Mononuclear cell (primary cell): ENCODE results near the gene SNRPA. TPM values are rescaled to one million over a fixed set of nuclear protein-coding genes. Genes with fewer than 3 reads are reported as not detected.
"Not testable (repeated sequence)": the region's sequence is repeated elsewhere in the genome, so short reads cannot be mapped to it uniquely, and the experiment has no call there.

Experiments used
- H3K27me3 ChIP-seq: 2 replicates; pipeline ENCODE4 v1.6.0; 2011; ENCODE audit warnings: low read length, control low read depth; ENCODE audit not compliant: insufficient read depth
- H3K4me1 ChIP-seq: 2 replicates; pipeline ENCODE4 v1.5.1; 2011; ENCODE audit warnings: mild to moderate bottlenecking, low read length, control low read depth; ENCODE audit not compliant: insufficient read depth
- H3K4me3 ChIP-seq: 2 replicates; pipeline ENCODE4 v1.5.1; 2011; ENCODE audit warnings: mild to moderate bottlenecking, low read length, moderate library complexity
- H3K9me3 ChIP-seq: 2 replicates; pipeline ENCODE4 v1.5.1; 2011; ENCODE audit warnings: low read depth, mild to moderate bottlenecking, control low read depth, low read length
- total RNA-seq: library from RNA; depleted of rRNA; stranded (reverse); fragments of >200 nt; gene quantifications from one replicate; pipeline ENCODE4 v1.2.3, GENCODE V29; 2012

SNRPA gene
- total RNA-seq, 1 donor, result 26.2 TPM

DNA sequence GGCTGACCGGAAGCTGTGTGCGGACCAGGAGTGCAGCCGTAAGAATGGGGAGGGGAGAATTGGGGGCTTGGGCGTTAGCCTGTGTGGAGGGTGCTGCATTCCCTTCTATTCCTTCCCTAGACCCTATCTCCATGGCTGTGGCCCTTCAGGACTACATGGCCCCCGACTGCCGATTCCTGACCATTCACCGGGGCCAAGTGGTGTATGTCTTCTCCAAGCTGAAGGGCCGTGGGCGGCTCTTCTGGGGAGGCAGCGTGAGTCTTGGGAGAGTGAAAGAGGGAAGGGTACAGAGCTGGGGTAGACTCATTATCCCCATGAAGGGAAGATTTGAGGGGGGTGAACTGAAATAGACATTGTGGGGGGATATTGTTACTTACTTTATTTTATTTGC, 24.6 kb downstream of the SNRPA start:
- Histone ChIP-seq H3K4me3 (no peak overlapping the region), H3K27me3 (no peaks in the 10 kb centered on the region), H3K4me1 (peaks cover 30% of the 10 kb centered on the region), H3K9me3 (no peaks in the 10 kb centered on the region)

DNA sequence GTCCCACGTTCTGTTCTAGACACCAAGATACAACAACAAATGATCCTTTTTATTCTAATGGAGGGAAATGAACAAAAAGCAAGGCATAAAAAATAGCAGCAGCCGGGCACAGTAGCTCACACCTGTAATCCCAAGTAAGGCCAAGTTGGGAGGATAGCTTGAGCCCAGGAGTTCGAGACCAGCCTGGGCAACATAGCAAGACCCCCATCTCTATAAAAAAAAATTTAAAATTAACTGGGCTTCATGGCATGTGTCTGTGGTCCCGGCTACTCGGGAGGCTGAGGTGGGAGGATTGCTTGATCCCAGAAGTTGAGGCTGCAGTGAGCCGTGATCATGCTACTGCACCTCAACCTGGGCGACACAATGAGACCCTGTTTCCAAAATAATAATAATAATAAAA, 25.4 kb downstream of the SNRPA start:
- no peaks in the 10 kb centered on the region for H3K9me3 ChIP-seq
- H3K27me3 ChIP-seq, result no peaks in the 10 kb centered on the region
- H3K4me3 ChIP-seq, result no peak overlapping the region
- peaks cover 30% of the 10 kb centered on the region for H3K4me1 ChIP-seq

DNA sequence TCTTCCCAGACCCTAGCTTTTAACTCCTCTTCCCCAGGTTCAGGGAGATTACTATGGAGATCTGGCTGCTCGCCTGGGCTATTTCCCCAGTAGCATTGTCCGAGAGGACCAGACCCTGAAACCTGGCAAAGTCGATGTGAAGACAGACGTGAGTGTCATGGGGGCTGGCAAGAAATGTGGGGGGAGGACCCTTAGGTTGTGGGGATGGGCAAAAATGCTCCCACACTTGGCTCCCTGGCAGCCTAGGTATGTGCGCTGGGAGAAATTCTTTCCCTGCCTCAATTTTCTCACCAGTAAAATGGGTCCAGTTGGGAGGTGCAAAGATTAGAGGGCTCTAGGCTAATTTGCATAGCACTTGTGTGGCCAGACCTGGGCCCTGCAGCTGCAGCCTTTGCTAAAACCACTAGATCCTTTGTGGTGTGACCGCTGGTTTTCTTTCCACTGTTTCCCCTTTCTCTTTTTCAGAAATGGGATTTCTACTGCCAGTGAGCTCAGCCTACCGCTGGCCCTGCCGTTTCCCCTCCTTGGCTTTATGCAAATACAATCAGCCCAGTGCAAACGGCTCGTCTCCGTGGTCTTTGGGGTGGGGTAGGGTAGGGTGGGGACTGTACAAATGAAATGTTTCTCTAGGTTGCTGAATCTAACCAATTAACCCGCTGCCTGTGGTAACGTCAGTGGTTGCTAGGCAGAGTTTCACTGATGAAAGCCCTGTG, 26.1 kb downstream of the SNRPA start:
- peaks cover 30% of the 10 kb centered on the region for H3K4me1 ChIP-seq
- H3K9me3 ChIP-seq, result no peaks in the 10 kb centered on the region
- no peaks in the 10 kb centered on the region for H3K27me3 ChIP-seq
- peak overlapping the region; percentile 64 for H3K4me3 ChIP-seq

DNA sequence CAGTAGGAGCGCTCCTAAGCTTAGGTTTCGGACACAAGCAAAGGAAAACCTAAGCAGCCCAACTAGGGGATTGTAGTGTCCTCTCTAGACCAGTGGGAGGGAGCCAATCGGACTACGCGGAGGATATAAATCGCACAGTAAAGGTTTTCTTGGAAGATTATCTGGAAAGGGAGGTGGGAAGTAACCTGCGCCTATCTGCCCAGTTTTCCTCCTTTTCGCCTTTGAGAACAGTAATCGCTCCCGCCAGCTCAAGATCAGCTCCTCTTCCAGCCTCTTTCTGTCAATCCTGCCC, 26.6 kb downstream of the SNRPA start:
- Histone ChIP-seq H3K27me3 (no peaks in the 10 kb centered on the region), H3K4me1 (peaks cover 30% of the 10 kb centered on the region), H3K4me3 (peak overlapping the region; percentile 64), H3K9me3 (no peaks in the 10 kb centered on the region)

DNA sequence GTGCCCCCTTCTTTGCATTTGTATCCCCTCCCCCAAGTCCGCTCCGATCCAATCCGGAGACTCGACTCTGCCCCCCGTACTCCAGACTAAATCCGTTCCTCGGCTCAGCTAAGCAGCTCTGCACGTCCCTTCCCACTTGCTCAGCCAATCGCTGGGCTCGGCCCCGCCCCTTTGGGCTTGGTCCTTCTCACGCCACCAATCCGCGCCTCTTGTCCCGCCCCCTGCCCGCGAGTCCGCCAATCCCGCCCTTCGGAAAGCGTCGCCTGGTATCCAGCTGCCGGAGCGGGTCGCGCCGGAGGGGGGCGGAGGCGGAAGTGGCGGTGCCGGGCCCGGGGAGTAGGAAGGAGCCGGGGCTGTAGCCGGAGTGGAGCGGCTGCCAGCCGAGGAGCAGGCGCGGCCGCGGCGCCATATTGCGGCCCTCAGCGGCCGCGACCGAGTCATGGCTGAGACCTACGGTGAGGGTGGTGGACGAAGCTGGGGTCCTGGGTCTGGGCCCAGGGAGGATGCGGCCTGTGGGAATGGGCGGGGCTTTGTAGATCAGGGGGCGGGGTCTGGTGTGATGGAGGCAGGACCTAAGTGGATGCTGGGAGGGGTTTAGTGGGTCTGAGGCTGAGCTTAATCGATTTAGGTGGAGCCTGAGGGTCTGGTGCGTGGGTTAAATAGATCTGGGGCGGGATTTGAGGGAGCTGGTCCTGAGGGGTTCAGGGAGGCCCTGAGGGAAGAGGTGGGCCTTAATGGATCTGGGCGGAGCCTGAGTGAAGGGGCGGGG, 27.1 kb downstream of the SNRPA start, which contains the start of gene RAB4B:
TSS of gene RAB4B (plus strand) at position 311 of the 769 bp plus-strand sequence. CDS start at position 440, 129 bp downstream.
- Histone ChIP-seq H3K4me1 (peaks cover 30% of the 10 kb centered on the region), H3K4me3 (peak within 1 kb of the TSS; percentile 64)

DNA sequence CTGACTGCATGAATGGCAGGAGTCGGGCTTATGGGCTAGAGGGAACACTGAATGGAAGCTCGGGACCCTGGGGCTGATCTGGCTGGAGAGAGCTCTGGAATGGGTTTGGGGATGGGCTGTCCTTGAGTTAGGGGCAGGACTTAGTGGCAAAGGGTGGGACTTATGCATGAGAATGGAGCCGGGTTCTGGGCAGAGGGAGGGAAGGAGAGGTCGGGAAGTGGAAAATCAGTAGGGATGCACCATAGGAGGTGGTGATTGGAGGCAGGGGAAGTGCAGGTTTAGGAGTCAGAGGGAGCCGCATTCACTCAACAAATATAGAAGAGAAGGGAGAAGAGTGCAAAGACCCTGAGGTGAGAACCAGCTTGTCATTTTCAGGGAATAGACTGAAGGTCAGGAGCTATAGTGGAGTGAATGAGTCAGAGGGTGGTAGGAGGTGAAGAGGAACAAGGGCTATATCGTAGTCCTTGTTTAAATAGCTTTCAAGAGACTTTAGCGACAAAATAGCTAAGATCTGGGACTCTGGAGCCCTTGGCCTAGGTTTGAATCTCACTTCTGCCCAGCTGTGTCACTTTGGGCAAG, 27.8 kb downstream of the SNRPA start:
- Histone ChIP-seq H3K4me1 (peaks cover 30% of the 10 kb centered on the region), H3K9me3 (no peaks in the 10 kb centered on the region), H3K27me3 (no peaks in the 10 kb centered on the region), H3K4me3 (peak overlapping the region; percentile 64)

More for the DNA sequence above, 27.1 kb downstream of the SNRPA start, which contains the start of gene RAB4B:
- Histone ChIP-seq H3K9me3 (no peaks in the 10 kb centered on the region), H3K27me3 (no peaks in the 10 kb centered on the region)

DNA sequence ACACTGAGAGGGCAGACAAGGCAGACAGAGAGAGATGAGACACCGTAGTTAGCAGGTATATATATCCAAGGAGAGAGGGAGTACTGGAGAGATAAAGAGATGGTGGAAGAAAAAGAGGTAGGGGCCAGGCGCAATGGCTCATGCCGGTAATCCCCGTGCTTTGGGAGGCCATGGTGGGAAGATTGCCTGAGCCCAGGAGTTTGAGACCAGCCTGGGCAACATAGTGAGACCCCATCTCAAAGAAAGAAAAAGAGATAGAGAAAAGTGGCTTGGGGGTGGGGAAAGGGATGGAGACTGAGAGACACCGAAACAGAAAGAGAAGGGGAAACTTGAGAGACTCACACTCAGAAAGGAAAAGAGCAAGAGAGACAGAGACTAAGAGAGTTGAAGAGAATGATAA, 29.6 kb downstream of the SNRPA start:
- Histone ChIP-seq H3K9me3 (no peaks in the 10 kb centered on the region), H3K4me3 (no peak overlapping the region), H3K4me1 (peaks cover 26% of the 10 kb centered on the region), H3K27me3 (no peaks in the 10 kb centered on the region)

DNA sequence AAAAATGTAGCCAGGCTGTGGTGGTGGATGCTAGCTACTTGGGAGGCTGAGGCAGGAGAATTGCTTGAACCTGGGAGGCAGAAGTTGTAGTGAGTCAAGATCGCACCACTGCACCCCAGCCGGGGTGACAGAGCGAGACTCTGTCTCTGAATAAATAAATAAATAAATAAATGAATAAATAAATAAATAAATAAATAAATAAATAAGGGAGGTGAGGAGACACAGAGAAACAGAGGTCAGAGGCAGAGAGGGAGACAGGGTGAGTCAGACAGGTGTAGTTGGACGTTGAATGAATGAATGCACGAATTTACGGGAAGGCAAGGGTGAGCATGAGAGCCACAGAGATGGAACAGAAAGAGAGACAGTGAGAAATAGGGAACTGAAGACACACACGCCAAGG, 30.1 kb downstream of the SNRPA start:
- H3K27me3 ChIP-seq, result no peaks in the 10 kb centered on the region
- H3K9me3 ChIP-seq, result no peaks in the 10 kb centered on the region

DNA sequence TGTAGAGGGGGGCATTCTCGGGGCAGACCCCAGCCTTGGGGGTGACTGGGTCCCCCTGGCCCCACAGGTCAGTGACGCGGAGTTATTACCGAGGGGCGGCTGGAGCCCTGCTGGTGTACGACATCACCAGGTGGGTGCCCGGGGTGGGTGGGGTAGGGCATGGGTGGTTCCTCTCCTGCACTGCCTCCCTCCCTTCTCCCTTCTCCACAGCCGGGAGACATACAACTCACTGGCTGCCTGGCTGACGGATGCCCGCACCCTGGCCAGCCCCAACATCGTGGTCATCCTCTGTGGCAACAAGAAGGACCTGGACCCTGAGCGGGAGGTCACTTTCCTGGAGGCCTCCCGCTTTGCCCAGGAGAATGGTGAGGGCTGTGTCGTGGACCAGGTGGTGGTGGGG, 32.7 kb downstream of the SNRPA start:
- Histone ChIP-seq H3K9me3 (no peaks in the 10 kb centered on the region), H3K4me1 (peaks cover 11% of the 10 kb centered on the region), H3K4me3 (no peak overlapping the region), H3K27me3 (no peaks in the 10 kb centered on the region)

More for the DNA sequence above, 30.1 kb downstream of the SNRPA start:
- Histone ChIP-seq H3K4me1 (peaks cover 24% of the 10 kb centered on the region), H3K4me3 (no peak overlapping the region)

DNA sequence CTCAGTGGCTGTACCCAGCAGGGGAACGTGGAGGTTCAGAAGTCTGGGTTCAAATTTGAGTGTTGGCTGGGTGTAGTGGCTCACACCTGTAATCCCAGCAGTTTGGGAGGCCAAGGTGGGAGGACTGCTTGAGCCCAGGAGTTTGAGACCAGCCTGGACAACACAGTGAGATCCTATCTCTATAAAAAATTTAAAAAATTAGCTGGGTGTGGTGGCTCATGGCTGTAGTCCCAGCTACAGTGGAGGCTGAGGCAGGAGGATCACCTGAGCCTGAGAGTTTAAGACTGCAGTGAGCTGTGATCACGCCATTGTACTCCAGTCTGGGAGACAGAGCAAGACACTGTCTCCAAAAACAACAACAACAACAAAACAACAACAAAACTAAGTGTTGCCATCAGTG, 33.1 kb downstream of the SNRPA start:
- H3K27me3 ChIP-seq, H3K9me3 ChIP-seq, H3K4me3 ChIP-seq, H3K4me1 ChIP-seq: not testable (repeated sequence)

DNA sequence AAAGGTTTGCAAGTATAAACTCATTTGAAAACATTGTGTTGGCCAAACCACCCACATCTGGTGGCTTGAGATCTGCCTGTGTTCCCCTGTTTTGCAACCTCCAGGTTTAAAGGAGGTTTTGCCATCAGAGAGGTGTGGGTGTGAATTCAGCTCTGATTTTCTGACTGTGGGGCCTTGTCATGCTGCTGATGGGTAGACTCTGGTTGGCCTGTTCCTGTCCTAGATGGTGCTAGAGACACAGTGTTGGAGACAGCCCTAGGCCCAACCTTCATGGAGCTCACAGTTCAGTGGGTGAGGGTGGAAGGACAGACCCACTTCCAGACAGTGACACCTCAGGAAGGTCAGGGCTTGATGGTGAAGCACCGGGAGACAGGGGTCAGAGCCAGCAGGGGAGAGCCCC, 34.5 kb downstream of the SNRPA start:
- no peaks in the 10 kb centered on the region for H3K4me1 ChIP-seq
- H3K9me3 ChIP-seq, result no peaks in the 10 kb centered on the region
- H3K4me3 ChIP-seq, result no peak overlapping the region
- H3K27me3 ChIP-seq, result no peaks in the 10 kb centered on the region

DNA sequence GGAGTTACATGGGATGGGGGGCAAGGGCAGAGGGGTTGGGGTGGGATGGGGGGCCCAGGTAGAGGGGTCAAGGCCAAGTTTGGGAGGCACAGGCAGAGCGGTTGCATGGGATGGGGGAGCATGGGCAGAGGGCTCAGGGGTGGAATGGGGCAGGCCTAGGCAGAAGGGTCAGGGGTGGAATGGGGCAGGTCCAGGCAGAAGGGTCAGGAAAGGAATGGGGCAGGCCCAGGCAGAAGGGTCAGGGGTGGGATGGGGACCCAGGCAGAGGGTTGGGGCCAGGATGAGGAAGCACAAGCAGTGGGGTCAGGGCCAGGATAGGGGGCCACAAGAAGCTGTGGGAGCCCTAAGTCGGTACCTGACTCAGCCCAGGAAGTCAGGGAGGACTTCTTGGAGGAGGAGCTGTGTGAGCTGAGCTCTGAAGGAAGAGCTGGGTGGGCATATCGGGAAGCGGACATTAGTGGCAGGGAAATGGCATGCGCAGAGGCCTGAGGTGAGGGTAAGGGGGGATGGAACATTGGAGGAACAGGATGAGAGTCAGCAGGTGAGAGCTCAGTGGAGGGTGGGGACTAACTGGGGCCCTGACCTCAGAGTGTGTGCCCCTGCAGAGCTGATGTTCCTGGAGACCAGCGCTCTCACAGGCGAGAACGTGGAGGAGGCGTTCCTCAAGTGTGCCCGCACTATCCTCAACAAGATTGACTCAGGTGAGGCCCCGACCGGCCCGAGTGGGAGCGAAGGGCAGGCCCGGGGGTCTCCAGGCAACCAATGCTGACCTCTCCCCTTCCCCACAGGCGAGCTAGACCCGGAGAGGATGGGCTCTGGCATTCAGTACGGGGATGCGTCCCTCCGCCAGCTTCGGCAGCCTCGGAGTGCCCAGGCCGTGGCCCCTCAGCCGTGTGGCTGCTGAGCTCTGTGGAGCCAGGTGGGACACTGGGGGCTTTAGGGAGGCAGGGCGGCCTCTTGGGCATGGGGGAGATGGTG, 35.3 kb downstream of the SNRPA start:
- Histone ChIP-seq H3K4me1 (no peaks in the 10 kb centered on the region), H3K4me3 (no peak overlapping the region)

DNA sequence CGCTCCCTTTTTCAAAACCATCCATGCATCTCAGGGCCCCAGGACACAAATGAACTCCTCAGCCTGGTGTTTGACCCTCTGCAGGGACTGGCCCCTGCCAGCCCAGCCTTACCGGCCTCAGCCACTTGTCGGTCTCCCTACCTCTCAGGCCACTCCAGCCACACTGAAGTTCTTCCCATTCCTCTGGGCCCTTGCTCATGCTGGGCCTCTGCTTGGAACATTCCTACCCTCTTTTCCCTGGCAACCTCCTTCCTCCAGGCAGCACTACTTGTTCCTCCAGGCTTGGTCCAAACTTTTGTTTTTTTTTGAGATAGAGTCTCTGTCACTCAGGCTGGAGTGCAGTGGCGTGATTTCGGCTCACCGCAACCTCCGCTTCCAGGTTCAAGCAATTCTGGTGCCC, 40.3 kb downstream of the SNRPA start:
- Histone ChIP-seq H3K4me3 (no peak overlapping the region), H3K4me1 (peaks cover 6% of the 10 kb centered on the region), H3K9me3 (no peaks in the 10 kb centered on the region), H3K27me3 (no peaks in the 10 kb centered on the region)

More for the DNA sequence above, 35.3 kb downstream of the SNRPA start:
- Histone ChIP-seq H3K27me3 (no peaks in the 10 kb centered on the region), H3K9me3 (no peaks in the 10 kb centered on the region)

DNA sequence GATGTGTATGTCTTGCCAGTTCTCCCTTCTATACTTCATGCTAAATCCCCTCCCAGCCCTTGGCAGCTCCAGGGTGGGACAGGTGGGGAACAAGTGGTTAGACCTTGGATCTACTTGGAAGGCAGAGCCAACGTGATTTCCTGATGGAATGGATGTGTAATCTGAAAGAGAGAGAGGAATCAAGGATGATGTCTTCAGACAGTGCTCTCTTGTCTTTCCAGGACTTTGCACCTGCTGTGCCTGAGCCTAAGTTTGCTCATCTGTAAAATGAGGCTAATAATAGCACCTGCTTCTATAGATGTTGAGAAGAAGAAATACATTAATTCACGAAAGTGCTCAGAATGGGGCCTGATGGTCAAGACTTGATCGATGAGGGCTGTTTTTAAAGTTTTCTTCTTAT, 41.0 kb downstream of the SNRPA start:
- Histone ChIP-seq H3K9me3 (no peaks in the 10 kb centered on the region), H3K4me1 (peaks cover 6% of the 10 kb centered on the region), H3K4me3 (no peak overlapping the region), H3K27me3 (no peaks in the 10 kb centered on the region)
